WI38 (cell line): ENCODE measurements around the gene TOX2.

Experiments used
- H3K4me3 ChIP-seq: 2 replicates; pipeline ENCODE4 v1.5.1; 2011; ENCODE audit warnings: low read depth, mild to moderate bottlenecking, control low read depth, low read length
- CTCF ChIP-seq: IDR thresholded peaks from 2 replicates; pipeline ENCODE4 v1.5.1; 2012; ENCODE audit warnings: low read depth, mild to moderate bottlenecking, control low read depth, low read length

Gene TOX2

DNA sequence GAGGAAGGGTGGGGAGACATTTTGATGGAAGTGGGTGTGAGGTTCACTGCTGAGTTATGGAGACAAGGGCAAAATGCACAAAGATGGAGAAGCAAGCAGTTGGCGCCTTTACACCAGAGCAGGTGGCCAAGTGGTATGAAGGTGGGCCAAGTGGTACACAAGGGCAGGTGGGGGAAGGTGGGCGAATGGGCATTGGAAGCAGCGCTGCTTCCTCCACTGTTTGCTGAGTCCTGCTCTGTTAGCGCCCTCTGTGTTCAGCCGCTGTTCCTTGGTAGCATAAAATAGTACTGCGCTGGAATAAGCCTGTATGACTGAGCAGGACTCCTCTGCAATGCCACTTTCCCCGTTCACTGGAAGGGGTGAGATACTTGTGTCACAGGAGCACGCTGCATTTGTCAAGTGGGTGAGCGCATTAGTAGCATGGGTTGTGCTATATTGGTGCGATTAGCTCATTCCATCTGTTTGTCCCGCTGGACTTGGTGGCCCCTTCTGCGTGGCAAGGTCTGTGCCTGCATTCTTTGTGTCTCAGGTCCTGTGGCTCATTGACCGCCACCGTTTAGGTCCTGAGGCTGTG, 116.4 kb downstream of the TOX2 start:
- no peak for TF ChIP-seq CTCF
- no peak overlapping the region for H3K4me3 ChIP-seq

DNA sequence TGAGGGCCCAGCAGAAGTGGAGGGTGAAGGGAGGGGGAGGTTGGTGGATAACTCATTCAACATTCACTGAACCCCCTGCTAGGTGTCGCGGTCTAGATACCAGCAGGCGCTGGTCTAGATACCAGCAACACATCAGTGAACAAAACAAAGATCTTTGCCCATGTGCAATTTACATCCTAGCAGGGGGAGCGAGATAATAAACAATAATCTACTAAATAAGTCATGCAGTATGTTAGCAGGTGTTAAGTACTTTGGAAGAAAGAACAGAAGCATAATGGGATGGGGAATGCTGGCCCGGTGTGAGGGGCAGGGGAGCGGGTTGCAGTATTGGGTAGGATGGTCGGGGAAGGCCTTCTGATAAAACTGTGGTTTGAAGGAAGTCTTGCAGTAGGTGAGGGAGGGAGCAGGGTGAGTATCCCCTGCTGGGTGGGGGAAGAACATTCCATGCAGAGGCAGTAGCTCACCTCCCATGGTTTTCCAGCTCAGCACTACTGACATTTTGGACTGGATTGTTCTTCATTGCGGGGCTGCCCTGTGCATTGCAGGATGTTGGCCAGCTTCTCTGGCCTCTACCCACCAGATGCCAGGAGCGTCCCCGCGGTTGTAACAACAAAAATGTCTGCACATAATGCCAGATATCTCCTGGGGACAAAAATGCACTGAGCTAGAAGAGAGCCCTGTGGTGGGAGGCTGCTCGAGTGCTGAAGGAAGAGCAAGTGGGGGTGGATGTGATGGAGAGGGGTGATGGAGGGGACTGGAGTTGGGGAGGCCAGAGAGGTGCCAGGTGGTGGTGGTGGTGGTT, 117.3 kb downstream of the TOX2 start:
- no peak overlapping the region for H3K4me3 ChIP-seq
- TF ChIP-seq CTCF, result no peak

DNA sequence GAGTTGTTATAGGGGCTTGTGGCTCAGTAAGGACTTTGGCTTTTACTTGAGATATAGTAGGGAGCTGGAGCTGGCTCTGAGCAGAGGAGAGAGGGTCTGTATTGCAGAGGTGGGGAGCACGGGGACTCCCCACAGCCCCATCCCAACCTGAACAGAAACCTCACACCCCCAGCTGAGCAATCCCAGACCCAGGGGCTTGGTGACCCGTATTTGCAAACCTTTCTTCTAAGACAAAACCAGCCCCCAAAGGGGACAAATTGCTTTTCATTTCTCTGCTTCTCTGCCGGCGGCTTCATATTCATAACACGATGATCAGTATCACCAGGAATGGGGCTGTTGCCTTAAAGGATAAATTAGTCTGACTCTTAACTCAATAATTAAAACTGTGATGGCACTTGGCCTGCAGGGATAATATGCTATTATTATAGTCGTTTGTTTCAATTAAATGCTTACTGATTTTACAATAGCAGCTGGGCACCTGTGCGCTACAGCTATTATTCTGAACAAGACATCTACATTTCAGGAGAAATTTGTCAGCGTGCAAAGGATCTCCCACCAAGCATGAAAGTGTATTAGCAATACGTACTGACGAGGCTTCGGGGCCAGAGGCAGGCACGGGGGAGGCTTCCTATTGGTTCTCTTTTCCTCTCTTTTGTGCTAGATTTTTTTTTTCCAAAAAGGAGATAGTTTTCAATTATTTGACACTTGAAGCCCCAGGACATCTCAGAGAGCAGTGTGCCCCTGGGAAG, 118.1 kb downstream of the TOX2 start:
- H3K4me3 ChIP-seq, result no peak overlapping the region
- no peak for TF ChIP-seq CTCF

GRCh38 chr20:44033344-44033743, 118.7 kb downstream of the TOX2 start:
- H3K4me3 ChIP-seq, result no peak overlapping the region
- no peak for TF ChIP-seq CTCF

DNA sequence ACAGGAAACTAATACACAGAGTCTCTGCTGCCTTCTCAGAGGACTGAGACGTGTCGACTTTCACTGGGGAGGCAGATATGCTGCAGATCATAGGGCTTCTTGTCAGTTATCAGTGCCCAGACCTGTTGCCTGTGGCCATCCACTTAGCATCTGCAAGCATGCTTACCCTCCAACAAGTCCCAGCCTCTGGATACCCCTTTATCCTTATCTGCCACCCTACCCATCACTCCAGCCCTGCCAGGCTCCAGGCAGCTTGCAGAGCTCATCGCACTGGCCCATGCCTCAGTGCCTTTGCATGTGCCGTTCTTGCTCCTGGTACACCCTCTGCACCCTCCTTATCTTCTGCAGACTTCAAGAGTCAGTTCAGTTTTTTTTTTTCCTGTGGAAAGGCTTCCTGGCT, 119.2 kb downstream of the TOX2 start:
- no peak for TF ChIP-seq CTCF
- no peak overlapping the region for H3K4me3 ChIP-seq

DNA sequence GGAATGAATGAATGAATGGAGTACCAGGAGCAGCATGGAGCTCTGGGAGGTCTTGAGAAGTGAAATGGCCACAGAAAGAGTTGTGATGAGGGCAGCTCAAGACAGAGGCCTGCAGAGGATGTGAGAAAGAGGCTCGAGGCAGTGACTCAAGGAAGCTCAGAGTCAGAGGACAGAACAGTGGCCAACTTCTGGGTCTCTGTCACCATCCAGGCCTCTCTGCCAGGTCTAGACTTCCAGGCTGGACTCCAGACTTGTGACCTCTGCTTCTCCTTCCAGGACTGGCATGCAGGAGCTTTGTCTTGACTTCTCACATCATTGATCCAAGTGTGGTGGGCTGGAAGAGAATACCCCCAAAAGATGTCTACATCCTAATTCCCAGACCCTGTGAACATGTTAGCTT, 119.8 kb downstream of the TOX2 start:
- no peak for TF ChIP-seq CTCF
- no peak overlapping the region for H3K4me3 ChIP-seq
